DMS 273 (cell line): ENCODE measurements around the gene TRABD2A.
"Not testable (repeated sequence)": the region's sequence is repeated elsewhere in the genome, so short reads cannot be mapped to it uniquely, and the experiment has no call there.

Experiments
- DNase-seq: peaks from one replicate; lab custom pipeline; 2025; ENCODE audit not compliant: unreplicated experiment; lab: John Stamatoyannopoulos, UW

Gene TRABD2A

GRCh38 chr2:84880395-84880644, 564 bp downstream of the TRABD2A start:
- no peak for DNase-seq

- no peak for DNase-seq
These were observed 1.1 kb downstream of the TRABD2A start for GRCh38 chr2:84879584-84880394.

- no peak for DNase-seq
These were observed 1.8 kb downstream of the TRABD2A start for GRCh38 chr2:84878896-84879583.

GRCh38 chr2:84878459-84878858, 2.4 kb downstream of the TRABD2A start:
- no peak for DNase-seq

GRCh38 chr2:84876369-84876768, 4.5 kb downstream of the TRABD2A start:
- DNase-seq, result no peak

- not testable (repeated sequence) for DNase-seq
These were observed 5.3 kb downstream of the TRABD2A start for GRCh38 chr2:84875619-84876018.

- no peak for DNase-seq
These were observed 5.7 kb downstream of the TRABD2A start for GRCh38 chr2:84875213-84875560.

GRCh38 chr2:84874381-84875212, 6.3 kb downstream of the TRABD2A start:
- DNase-seq, result no peak

GRCh38 chr2:84873350-84873749, 7.5 kb downstream of the TRABD2A start:
- no peak for DNase-seq

GRCh38 chr2:84872691-84873090, 8.2 kb downstream of the TRABD2A start:
- not testable (repeated sequence) for DNase-seq

GRCh38 chr2:84870306-84870705, 10.6 kb downstream of the TRABD2A start:
- no peak for DNase-seq

GRCh38 chr2:84868327-84868726, 12.6 kb downstream of the TRABD2A start:
- DNase-seq, result not testable (repeated sequence)

- no peak for DNase-seq
These were observed 14.8 kb downstream of the TRABD2A start for GRCh38 chr2:84866122-84866521.

- DNase-seq, result peak; percentile 55
These were observed 15.6 kb downstream of the TRABD2A start for GRCh38 chr2:84865181-84865783.

- DNase-seq, result no peak
These were observed 18.9 kb downstream of the TRABD2A start for GRCh38 chr2:84862006-84862405.

- no peak for DNase-seq
These were observed 19.3 kb downstream of the TRABD2A start for GRCh38 chr2:84861539-84861938.

GRCh38 chr2:84858937-84859336, 21.9 kb downstream of the TRABD2A start:
- DNase-seq, result no peak

GRCh38 chr2:84858123-84858522, 22.8 kb downstream of the TRABD2A start:
- DNase-seq, result peak; percentile 26

- DNase-seq, result no peak
These were observed 23.3 kb downstream of the TRABD2A start for GRCh38 chr2:84857566-84857965.

- no peak for DNase-seq
These were observed 24.1 kb downstream of the TRABD2A start for GRCh38 chr2:84856787-84857186.

GRCh38 chr2:84855731-84856130, 25.2 kb downstream of the TRABD2A start:
- DNase-seq, result no peak

- no peak for DNase-seq
These were observed 26.0 kb downstream of the TRABD2A start for GRCh38 chr2:84854850-84855249.
